Endodermal cell (in vitro differentiated cells): ENCODE data around the gene SLCO2A1. TPM values are rescaled to one million over a fixed set of nuclear protein-coding genes. Genes with fewer than 3 reads are reported as not detected.

Experiments used
- DNase-seq: peaks from one replicate; pipeline ENCODE4 v3.0.0-alpha.2; 2017
- H3K27ac ChIP-seq: 2 replicates; pipeline ENCODE4 v1.5.1; 2013; ENCODE audit warnings: mild to moderate bottlenecking, low read depth, low read length, moderate library complexity
- H3K27me3 ChIP-seq: 2 replicates; pipeline ENCODE4 v1.6.1; 2013; ENCODE audit warnings: mild to moderate bottlenecking, low read length, moderate library complexity; ENCODE audit not compliant: insufficient read depth, control insufficient read depth, poor library complexity, severe bottlenecking
- H3K36me3 ChIP-seq: 2 replicates; pipeline ENCODE4 v1.7.0; 2013; ENCODE audit warnings: mild to moderate bottlenecking, low read length, moderate library complexity; ENCODE audit not compliant: control insufficient read depth, insufficient read depth
- H3K4me1 ChIP-seq: one replicate; pipeline ENCODE4 v1.7.0; 2013; ENCODE audit warnings: low read length; ENCODE audit not compliant: control insufficient read depth, insufficient read depth
- H3K4me3 ChIP-seq: 2 replicates; pipeline ENCODE4 v1.5.1; 2013; ENCODE audit warnings: mild to moderate bottlenecking, low read length, moderate library complexity
- H3K9ac ChIP-seq: 2 replicates; pipeline ENCODE4 v1.6.1; 2013; ENCODE audit warnings: mild to moderate bottlenecking, low read length, moderate library complexity; ENCODE audit not compliant: poor library complexity, severe bottlenecking; ENCODE audit errors: extremely low read depth
- H3K9me3 ChIP-seq: 2 replicates; pipeline ENCODE4 v1.6.1; 2013; ENCODE audit warnings: mild to moderate bottlenecking, low read length, moderate library complexity; ENCODE audit not compliant: control insufficient read depth
- H3K27ac Mint-ChIP-seq: 2 replicates; pipeline ENCODE4 v1.8.0; 2020; ENCODE audit warnings: mixed read lengths
- H3K27me3 Mint-ChIP-seq: 2 replicates; pipeline ENCODE4 v1.8.0; 2021; ENCODE audit warnings: mild to moderate bottlenecking, mixed read lengths; ENCODE audit not compliant: insufficient read depth
- H3K36me3 Mint-ChIP-seq: 2 replicates; pipeline ENCODE4 v1.8.0; 2020; ENCODE audit warnings: low read depth, mixed read lengths
- H3K4me1 Mint-ChIP-seq: 2 replicates; pipeline ENCODE4 v1.8.0; 2020; ENCODE audit warnings: mixed read lengths
- H3K4me3 Mint-ChIP-seq: 2 replicates; pipeline ENCODE4 v1.8.0; 2020; ENCODE audit warnings: mild to moderate bottlenecking, moderate library complexity, mixed read lengths
- H3K9me3 Mint-ChIP-seq: 2 replicates; pipeline ENCODE4 v1.8.0; 2020; ENCODE audit warnings: mild to moderate bottlenecking, mixed read lengths
- CTCF ChIP-seq: fragments of 200-600 bp; sonication (generic); conservative IDR thresholded peaks from 2 replicates; pipeline ENCODE4 v1.5.0; 2021; ENCODE audit warnings: antibody characterized with exemption, mild to moderate bottlenecking
- WGBS, 2 experiments: methylation state at CpG; one replicate each; pipeline versions ENCODE4 v1.1.5 to v1.1.7; 2013; ENCODE audit warnings: missing lambda C conversion rate in 2 of 2, mixed read lengths in 1 of 2; ENCODE audit not compliant: insufficient coverage in 1 of 2, insufficient read length in 1 of 2; 5-methylcytosine and 5-hydroxymethylcytosine counted together
- total RNA-seq, 2 donors: library from RNA; stranded (reverse); fragmentation: NEBNext Ultra II Directional in 1 of 2; extraction: Animal tissue kit (Norgen Biotek cat#: 25700) in 1 of 2; gene quantifications; 2 replicates in 1 of 2; 3 replicates in 1 of 2; pipeline ENCODE4 v1.2.1, GENCODE V29; 2021

The SLCO2A1 gene
- total RNA-seq, 2 donors from 2014 or later = 126 to 134 TPM

- no peak overlapping the region for H3K27ac ChIP-seq
- no peak overlapping the region for H3K9ac ChIP-seq
- no peak overlapping the region for H3K4me3 ChIP-seq
- no peaks in the 10 kb centered on the region for H3K27me3 ChIP-seq
- Mint-ChIP-seq H3K9me3 (peaks cover 5% of the 10 kb centered on the region), H3K4me1 (peaks cover 8% of the 10 kb centered on the region), H3K4me3 (no peak overlapping the region), H3K27ac (peak overlapping the region; percentile 19), H3K27me3 (peaks cover 5% of the 10 kb centered on the region), H3K36me3 (no peaks in the 10 kb centered on the region)
- peaks cover 10% of the 10 kb centered on the region for H3K4me1 ChIP-seq
- 88 to 91% methylated on average over 6 to 10 of the region's 10 CpGs for WGBS, 2 experiments
- DNase-seq = peak; percentile 41
- no peaks in the 10 kb centered on the region for H3K36me3 ChIP-seq
- no peaks in the 10 kb centered on the region for H3K9me3 ChIP-seq
- no peak for TF ChIP-seq CTCF
Measured at GRCh38 chr3:133915685-133916658, 113.8 kb downstream of the SLCO2A1 start.

- WGBS, 2 experiments = 84 to 86% methylated on average over 8 to 12 of the region's 12 CpGs
- no peaks in the 10 kb centered on the region for H3K36me3 Mint-ChIP-seq
- H3K27ac Mint-ChIP-seq = no peak overlapping the region
- Histone ChIP-seq H3K4me3 (no peak overlapping the region), H3K4me1 (peaks cover 10% of the 10 kb centered on the region), H3K27ac (no peak overlapping the region), H3K27me3 (no peaks in the 10 kb centered on the region), H3K9ac (no peak overlapping the region), H3K9me3 (no peaks in the 10 kb centered on the region), H3K36me3 (no peaks in the 10 kb centered on the region)
- peaks cover 8% of the 10 kb centered on the region for H3K4me1 Mint-ChIP-seq
- peaks cover 5% of the 10 kb centered on the region for H3K9me3 Mint-ChIP-seq
- peaks cover 5% of the 10 kb centered on the region for H3K27me3 Mint-ChIP-seq
- no peak for TF ChIP-seq CTCF
- no peak overlapping the region for H3K4me3 Mint-ChIP-seq
- DNase-seq = no peak
Measured at GRCh38 chr3:133914839-133915600, 114.7 kb downstream of the SLCO2A1 start.

- Histone ChIP-seq H3K27me3 (no peaks in the 10 kb centered on the region), H3K9ac (no peak overlapping the region), H3K27ac (no peak overlapping the region), H3K9me3 (no peaks in the 10 kb centered on the region), H3K36me3 (no peaks in the 10 kb centered on the region), H3K4me3 (no peak overlapping the region), H3K4me1 (peaks cover 5% of the 10 kb centered on the region)
- peak; percentile 74 for TF ChIP-seq CTCF
- no peaks in the 10 kb centered on the region for H3K9me3 Mint-ChIP-seq
- peaks cover under 1% of the 10 kb centered on the region for H3K27me3 Mint-ChIP-seq
- H3K27ac Mint-ChIP-seq = no peak overlapping the region
- H3K4me3 Mint-ChIP-seq = no peak overlapping the region
- H3K4me1 Mint-ChIP-seq = peaks cover 4% of the 10 kb centered on the region
- DNase-seq = peak; percentile 43
- no peaks in the 10 kb centered on the region for H3K36me3 Mint-ChIP-seq
- WGBS, 2 experiments = 64 to 85% methylated on average over 2 of the region's 2 CpGs
Measured at GRCh38 chr3:133910422-133910821, 119.3 kb downstream of the SLCO2A1 start.
